Keratinocyte (primary cell): ENCODE results near the gene ALK. TPM values are rescaled to one million over a fixed set of nuclear protein-coding genes. Genes with fewer than 3 reads are reported as not detected.

Experiments used
- DNase-seq: peaks from one replicate; pipeline ENCODE4 v3.0.0-alpha.2; 2011; ENCODE audit warnings: low read depth, missing footprints, low spot score
- FAIRE-seq: peaks from 2 replicates; lab custom pipeline; 2011; peaks lifted over from hg19 to GRCh38; lab: Jason Lieb, UNC
- H2AFZ ChIP-seq: 2 replicates; pipeline ENCODE4 v1.6.0; 2012; ENCODE audit warnings: low read length, control low read depth, inconsistent platforms; ENCODE audit not compliant: control insufficient read depth
- H3K27ac ChIP-seq: 2 replicates; pipeline ENCODE4 v1.5.1; 2011; ENCODE audit warnings: low read length; ENCODE audit not compliant: control insufficient read depth, insufficient read depth
- H3K27me3 ChIP-seq: 3 replicates; pipeline ENCODE4 v1.6.0; 2011; ENCODE audit warnings: low read length; ENCODE audit not compliant: control insufficient read depth, insufficient read depth; ENCODE audit errors: extremely low read depth
- H3K36me3 ChIP-seq, 2 experiments: 2 replicates in 1 of 2; 3 replicates in 1 of 2; pipeline ENCODE4 v1.5.1; 2011; ENCODE audit warnings: low read length in 2 of 2, mild to moderate bottlenecking in 1 of 2; ENCODE audit not compliant: control insufficient read depth in 2 of 2, insufficient read depth in 2 of 2; ENCODE audit errors: extremely low read depth in 1 of 2
- H3K4me1 ChIP-seq: 3 replicates; pipeline ENCODE4 v1.5.1; 2011; ENCODE audit warnings: low read length; ENCODE audit not compliant: control insufficient read depth, insufficient read depth; ENCODE audit errors: extremely low read depth
- H3K4me2 ChIP-seq: 3 replicates; pipeline ENCODE4 v1.6.0; 2011; ENCODE audit warnings: low read depth, low read length; ENCODE audit not compliant: control insufficient read depth, insufficient read depth; ENCODE audit errors: extremely low read depth
- H3K4me3 ChIP-seq, 3 experiments: fragments of 200-600 bp in 1 of 3; sonication (generic) in 1 of 3; 2 replicates in 2 of 3; 3 replicates in 1 of 3; pipeline ENCODE4 v1.5.1; 2011 to 2016; ENCODE audit warnings: low read length in 3 of 3, mild to moderate bottlenecking in 3 of 3, control low read depth in 2 of 3, inconsistent platforms in 1 of 3, low read depth in 1 of 3, mixed read lengths in 1 of 3, mixed run types in 1 of 3, moderate library complexity in 1 of 3; ENCODE audit not compliant: control insufficient read depth in 2 of 3, insufficient read depth in 2 of 3; ENCODE audit errors: extremely low read depth in 1 of 3
- H3K79me2 ChIP-seq: 2 replicates; pipeline ENCODE4 v1.6.0; 2012; ENCODE audit warnings: low read length; ENCODE audit not compliant: control insufficient read depth, insufficient read depth
- H3K9ac ChIP-seq: 3 replicates; pipeline ENCODE4 v1.6.0; 2011; ENCODE audit warnings: low read length; ENCODE audit not compliant: control insufficient read depth, insufficient read depth; ENCODE audit errors: extremely low read depth
- H3K9me1 ChIP-seq: 3 replicates; pipeline ENCODE4 v1.6.0; 2011; ENCODE audit warnings: low read length; ENCODE audit not compliant: control insufficient read depth, insufficient read depth; ENCODE audit errors: extremely low read depth
- H3K9me3 ChIP-seq: 2 replicates; pipeline ENCODE4 v1.5.1; 2012; ENCODE audit warnings: low read depth, low read length; ENCODE audit not compliant: control insufficient read depth
- H4K20me1 ChIP-seq: 3 replicates; pipeline ENCODE4 v1.6.0; 2011; ENCODE audit warnings: low read length; ENCODE audit not compliant: control insufficient read depth, insufficient read depth; ENCODE audit errors: extremely low read depth
- EZH2 ChIP-seq: IDR thresholded peaks from one replicate; pipeline ENCODE4 v1.6.1; 2012; ENCODE audit warnings: inconsistent platforms, mild to moderate bottlenecking, low read length, moderate library complexity
- dilution Hi-C: fragments of 300-500 bp; cut with MboI; formaldehyde crosslinking; loops from one replicate; pipeline ENCODE4 v1.7.0; 2020; ENCODE audit warnings: low sequenced_read_pairs; ENCODE audit not compliant: extremely low pct_ligation_motif_present
- polyA plus RNA-seq, 5 experiments: library from polyadenylated mRNA; depleted of rRNA in 3 of 5; stranded (reverse) in 3 of 5; stranded (forward) in 1 of 5; unstranded in 1 of 5; fragments of >200 nt; gene quantifications; 1 replicate in 1 of 5; 2 replicates in 3 of 5; 3 replicates in 1 of 5; pipeline versions ENCODE4 v1.2.1 to v1.2.3, GENCODE V29; 2011 to 2012; ENCODE audit warnings: missing spikeins in 2 of 5, low read depth in 1 of 5, low replicate concordance in 1 of 5
- TF ChIP-seq, protein P1 (sequence below), 3 experiments: IDR thresholded peaks in 1 of 3; conservative IDR thresholded peaks in 1 of 3; optimal IDR thresholded peaks in 1 of 3; 2 replicates in 2 of 3; 3 replicates in 1 of 3; pipeline versions ENCODE3 to v1.5.1; 2011; ENCODE audit warnings: low read length in 3 of 3, mild to moderate bottlenecking in 3 of 3, moderate library complexity in 2 of 3, control low read depth in 1 of 3, inconsistent platforms in 1 of 3; ENCODE audit not compliant: insufficient read depth in 2 of 3; ENCODE audit errors: extremely low read depth in 1 of 3

Gene ALK
- polyA plus RNA-seq, 1 donor (not counting 4 experiments of a cell fraction or from before 2014, with no cell fraction given), result not detected

GRCh38 chr2:29922605-29923004, 1.2 kb upstream of the ALK start:
- no peaks in the 10 kb centered on the region for H3K9me3 ChIP-seq
- H4K20me1 ChIP-seq, result peaks cover 2% of the 10 kb centered on the region
- no peak for TF ChIP-seq EZH2
- TF ChIP-seq, protein P1, sequence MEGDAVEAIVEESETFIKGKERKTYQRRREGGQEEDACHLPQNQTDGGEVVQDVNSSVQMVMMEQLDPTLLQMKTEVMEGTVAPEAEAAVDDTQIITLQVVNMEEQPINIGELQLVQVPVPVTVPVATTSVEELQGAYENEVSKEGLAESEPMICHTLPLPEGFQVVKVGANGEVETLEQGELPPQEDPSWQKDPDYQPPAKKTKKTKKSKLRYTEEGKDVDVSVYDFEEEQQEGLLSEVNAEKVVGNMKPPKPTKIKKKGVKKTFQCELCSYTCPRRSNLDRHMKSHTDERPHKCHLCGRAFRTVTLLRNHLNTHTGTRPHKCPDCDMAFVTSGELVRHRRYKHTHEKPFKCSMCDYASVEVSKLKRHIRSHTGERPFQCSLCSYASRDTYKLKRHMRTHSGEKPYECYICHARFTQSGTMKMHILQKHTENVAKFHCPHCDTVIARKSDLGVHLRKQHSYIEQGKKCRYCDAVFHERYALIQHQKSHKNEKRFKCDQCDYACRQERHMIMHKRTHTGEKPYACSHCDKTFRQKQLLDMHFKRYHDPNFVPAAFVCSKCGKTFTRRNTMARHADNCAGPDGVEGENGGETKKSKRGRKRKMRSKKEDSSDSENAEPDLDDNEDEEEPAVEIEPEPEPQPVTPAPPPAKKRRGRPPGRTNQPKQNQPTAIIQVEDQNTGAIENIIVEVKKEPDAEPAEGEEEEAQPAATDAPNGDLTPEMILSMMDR (optimal IDR thresholded peaks at IDR 0.05 in 1 of 3, IDR thresholded peaks at IDR 0.05 in 1 of 3, conservative IDR thresholded peaks at IDR 0.05 in 1 of 3; ENCODE audit: extremely low read depth in 1 of 3, insufficient read depth in 2 of 3, low read length in 3 of 3), result no peak
- no peaks in the 10 kb centered on the region for H3K79me2 ChIP-seq
- FAIRE-seq (no peak), DNase-seq (no peak)
- no peak overlapping the region for H3K4me2 ChIP-seq
- H3K9ac ChIP-seq, result no peak overlapping the region
- dilution Hi-C loops, result no loop called here
- H3K9me1 ChIP-seq, result no peaks in the 10 kb centered on the region
- no peaks in the 10 kb centered on the region for H3K36me3 ChIP-seq
- H3K27me3 ChIP-seq, result peaks cover 36% of the 10 kb centered on the region
- no peaks in the 10 kb centered on the region for H3K4me1 ChIP-seq
- H2AFZ ChIP-seq, result no peak overlapping the region
- no peak overlapping the region for H3K27ac ChIP-seq
- no peak overlapping the region for H3K4me3 ChIP-seq

- peak overlapping the region; percentile 43 for H3K4me2 ChIP-seq
- no peak for FAIRE-seq
These were observed 491 bp downstream of the ALK start for GRCh38 chr2:29920631-29921559.

More at GRCh38 chr2:29920631-29921559, 491 bp downstream of the ALK start:
- no peak for DNase-seq
- Histone ChIP-seq H3K79me2 (no peaks in the 10 kb centered on the region), H3K9ac (no peak overlapping the region), H3K36me3 (no peaks in the 10 kb centered on the region), H3K27me3 (peaks cover 36% of the 10 kb centered on the region), H4K20me1 (peaks cover 2% of the 10 kb centered on the region), H3K9me3 (no peaks in the 10 kb centered on the region), H2AFZ (no peak overlapping the region), H3K4me1 (no peaks in the 10 kb centered on the region), H3K9me1 (no peaks in the 10 kb centered on the region), H3K4me3 (peak overlapping the region in 1 of 3 experiments; percentile 11), H3K27ac (no peak overlapping the region)
- dilution Hi-C loops, result no loop called here
- peak; percentile 97 for TF ChIP-seq EZH2
- TF ChIP-seq, protein P1 (optimal IDR thresholded peaks at IDR 0.05 in 1 of 3, IDR thresholded peaks at IDR 0.05 in 1 of 3, conservative IDR thresholded peaks at IDR 0.05 in 1 of 3; ENCODE audit: extremely low read depth in 1 of 3, insufficient read depth in 2 of 3, low read length in 3 of 3), result no peak
